Stimulated activated CD4-positive, alpha-beta T cell treated with anti-CD3 and anti-CD28 coated beads, Interleukin-2, amount 100 ng/mL, for 4 hours (primary cell): ENCODE measurements around the gene ZNF652.
A peak's percentile ranks its signal among the peaks of the same experiment; 100 is the strongest.
"Not testable (repeated sequence)": the region's sequence is repeated elsewhere in the genome, so short reads cannot be mapped to it uniquely, and the experiment has no call there.

Experiments used
- DNase-seq: peaks from one replicate; pipeline ENCODE4 v3.0.0-alpha.2; 2020; ENCODE audit warnings: low read depth

Gene ZNF652

DNA sequence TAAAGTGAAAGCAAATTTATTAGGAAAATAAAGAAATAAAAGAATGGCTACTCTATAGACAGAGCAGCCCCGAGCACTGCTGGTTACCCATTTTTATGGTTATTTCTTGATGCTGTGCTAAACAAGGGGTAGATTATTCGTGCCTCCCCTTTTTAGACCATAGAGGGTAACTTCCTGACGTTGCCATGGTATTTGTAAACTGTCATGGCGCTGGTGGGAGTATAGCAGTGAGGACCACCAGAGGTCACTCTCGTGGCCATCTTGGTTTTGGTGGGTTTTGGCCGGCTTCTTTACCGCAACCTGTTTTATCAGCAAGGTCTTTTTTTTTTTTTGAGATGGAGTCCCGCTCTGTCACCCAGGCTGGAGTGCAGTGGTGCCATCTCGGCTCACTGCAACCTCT is 100.5 kb downstream of the ZNF652 start:
- not testable (repeated sequence) for DNase-seq

DNA sequence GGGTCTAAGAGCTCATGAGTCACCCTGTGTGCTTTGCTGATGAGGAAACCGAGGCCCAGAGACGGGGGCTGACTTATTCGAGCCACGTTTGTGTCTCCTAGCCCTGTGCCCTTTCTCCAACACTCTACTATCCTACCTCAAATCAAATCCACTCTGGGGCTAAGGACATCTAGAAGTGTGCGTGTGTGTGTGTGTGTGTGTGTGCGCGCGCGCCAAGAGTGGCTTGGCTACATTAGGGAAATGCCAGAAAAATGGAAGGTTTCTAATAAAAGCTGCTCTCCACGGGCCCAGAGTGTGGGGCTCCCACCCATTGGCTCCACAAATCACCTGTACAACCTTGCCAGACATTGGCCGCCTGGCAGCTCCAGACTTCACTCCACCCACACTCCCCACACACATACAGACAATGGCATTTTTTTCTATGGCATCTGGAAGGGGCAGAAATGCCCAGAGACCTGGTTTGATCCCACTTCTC is 101.2 kb downstream of the ZNF652 start:
- peak; percentile 38 for DNase-seq

DNA sequence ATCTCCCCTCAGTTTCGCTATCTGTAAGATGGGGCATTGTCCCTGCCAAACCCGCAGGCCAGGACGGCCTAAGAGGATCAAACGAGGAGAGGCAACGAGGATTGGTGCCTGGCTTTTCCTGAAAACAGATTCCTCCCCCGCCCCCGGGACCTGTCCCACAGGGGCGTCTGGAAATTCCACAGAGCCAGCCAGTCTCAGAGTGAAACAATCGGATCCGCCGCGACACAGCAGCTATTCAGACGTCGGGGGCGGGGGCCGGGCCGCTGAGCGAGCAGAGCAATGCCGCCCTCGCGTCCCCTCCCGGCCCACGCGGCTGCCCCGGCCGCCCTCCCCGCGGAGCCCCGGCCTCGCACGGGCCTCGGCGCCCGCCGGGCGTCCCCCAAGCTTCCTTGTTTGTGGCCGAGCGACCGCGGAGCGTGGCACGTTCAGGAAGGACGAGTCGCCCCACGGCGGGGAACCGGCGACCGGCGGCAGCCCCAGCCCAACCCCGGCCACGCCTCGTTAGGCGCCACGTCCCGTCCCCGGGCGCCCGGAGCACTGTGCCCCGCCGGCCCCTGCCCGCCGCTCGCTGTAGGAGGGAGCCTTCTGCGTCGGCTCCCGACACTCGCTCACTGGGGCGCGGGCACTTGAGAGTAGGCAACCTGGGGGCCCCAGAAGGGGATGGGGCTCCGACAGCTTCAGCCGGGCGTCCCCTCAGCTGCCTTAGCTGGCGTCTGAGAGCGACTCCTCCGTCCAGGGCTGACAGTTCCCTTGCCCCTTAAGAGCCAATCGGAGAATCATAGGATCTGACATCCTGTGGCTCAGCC is 101.8 kb downstream of the ZNF652 start:
- DNase-seq, result peak; percentile 58

DNA sequence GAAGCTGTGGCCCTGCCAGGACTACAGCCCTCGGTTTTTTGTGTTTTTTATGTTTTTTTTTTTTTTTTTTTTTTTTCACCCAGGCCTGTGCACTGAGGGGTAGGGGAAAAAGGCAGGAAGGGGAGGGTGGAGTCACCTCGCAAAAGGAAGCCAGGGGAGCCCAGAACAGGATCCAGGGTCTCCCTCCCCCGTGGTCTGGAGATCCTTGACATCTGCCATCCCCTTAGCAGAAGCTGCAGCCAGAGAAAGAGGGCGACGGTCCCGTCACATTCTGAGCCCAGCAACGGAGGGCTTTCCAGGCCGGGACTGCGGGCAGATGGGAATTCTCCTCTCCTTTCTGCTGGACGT is 102.4 kb downstream of the ZNF652 start:
- no peak for DNase-seq

DNA sequence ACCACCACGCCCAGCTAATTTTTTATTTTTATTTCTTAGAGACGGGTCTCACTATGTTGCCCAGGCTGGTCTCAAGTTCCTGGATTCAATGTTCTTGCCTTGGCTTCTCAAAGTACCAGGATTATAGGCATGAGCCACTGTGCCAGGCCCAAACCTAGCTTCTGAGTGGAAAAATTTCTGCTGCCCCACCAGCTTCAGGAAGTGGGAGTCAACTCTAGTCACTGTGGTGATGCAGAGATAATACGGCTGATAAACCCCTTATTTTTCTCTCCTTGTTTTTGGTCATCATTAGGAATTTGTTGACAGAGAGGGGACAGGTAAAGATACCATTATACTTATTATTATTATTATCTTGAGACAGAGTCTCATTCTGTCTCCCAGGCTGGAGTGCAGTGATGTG is 103.7 kb downstream of the ZNF652 start:
- DNase-seq, result no peak

DNA sequence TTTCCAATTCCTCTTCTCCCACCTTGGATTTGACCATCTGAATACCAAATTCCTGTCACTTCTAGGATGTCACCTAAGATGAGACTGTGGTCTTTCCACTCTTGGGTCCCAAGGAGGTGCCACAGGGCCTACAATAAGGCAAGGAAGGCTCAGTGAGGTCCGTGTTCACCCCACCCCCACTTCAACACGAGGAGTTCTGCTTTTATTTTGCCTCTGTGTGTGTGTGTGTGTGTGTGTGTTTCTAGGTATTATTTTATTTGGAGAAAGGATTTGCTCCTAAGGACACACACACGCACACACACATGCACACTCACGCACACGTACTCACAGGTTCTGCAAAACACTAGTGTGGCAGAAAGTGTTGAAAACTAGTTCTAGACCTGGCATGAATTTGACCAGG is 106.9 kb downstream of the ZNF652 start:
- DNase-seq, result no peak

DNA sequence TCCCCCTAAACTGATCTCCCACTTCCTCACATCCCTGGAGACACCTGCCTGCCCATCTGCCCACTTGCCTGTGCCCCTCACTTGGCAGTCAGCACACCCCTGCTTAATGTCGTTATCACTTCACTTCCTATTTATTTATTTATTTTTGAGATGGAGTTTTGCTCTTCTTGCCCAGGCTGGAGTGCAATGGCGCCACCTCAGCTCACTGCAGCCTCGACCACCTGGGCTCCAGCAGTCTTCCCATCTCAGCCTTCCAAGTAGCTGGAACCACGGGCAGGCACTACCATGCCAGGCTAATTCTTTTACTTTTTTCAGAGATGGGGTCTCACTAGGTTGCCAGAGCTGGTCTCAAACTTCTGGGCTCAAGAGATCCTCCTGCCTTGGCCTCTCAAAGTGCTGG is 108.0 kb downstream of the ZNF652 start:
- no peak for DNase-seq

DNA sequence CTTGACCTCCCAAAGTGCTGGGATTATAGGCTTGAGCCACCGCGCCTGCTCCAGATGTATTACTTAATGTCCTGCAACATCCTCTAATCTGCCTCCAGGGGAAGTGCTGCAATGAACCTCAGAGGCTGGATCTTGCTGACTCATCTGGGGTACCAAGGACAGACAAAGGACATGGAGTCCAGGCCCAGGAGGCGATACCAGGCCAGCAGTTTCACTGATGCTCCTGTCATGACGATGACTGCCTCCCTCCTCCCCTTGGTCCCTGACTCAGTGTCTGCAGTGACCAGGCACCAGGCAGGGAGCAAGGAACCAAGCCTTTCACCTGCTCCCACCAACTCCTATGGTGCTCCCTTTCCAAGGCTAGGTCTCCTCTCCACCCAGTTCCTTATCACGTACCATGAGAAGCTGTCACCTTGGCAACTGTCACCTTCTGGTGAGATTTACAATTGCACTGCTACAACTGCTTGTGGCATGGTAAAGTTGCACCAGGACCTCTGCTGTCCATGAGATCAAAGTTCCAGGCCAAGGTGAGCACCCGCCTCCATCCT is 109.8 kb downstream of the ZNF652 start:
- no peak for DNase-seq

DNA sequence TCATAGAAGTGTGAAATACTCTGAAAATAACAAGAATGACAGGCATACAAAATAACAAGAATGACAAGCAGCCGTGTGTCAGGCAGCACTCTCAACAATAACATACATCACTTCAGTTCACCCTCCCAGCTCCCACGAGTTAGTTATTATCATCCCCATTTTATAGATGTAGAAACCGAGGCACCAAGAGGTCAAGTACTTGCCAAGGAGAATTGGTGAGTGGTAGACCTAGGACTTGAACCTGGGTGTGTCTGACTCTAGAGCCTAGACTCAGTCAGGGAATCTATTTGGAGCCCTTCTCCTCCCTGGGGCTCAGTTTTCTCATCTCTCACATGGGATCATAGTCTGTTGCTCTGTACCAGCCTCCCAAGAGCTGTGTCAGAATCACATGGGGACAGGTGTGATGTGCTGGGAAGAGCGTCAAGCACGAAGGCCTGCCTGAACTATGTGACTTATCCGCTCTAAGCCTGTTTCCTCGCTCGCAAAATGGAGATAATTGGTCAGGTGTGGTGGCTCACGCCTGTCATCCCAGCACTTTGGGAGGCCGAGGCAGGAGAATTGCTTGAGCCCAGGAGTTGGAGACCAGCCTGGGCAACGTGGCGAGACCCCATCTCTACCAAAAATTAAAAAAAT is 112.0 kb downstream of the ZNF652 start:
- DNase-seq, result no peak

DNA sequence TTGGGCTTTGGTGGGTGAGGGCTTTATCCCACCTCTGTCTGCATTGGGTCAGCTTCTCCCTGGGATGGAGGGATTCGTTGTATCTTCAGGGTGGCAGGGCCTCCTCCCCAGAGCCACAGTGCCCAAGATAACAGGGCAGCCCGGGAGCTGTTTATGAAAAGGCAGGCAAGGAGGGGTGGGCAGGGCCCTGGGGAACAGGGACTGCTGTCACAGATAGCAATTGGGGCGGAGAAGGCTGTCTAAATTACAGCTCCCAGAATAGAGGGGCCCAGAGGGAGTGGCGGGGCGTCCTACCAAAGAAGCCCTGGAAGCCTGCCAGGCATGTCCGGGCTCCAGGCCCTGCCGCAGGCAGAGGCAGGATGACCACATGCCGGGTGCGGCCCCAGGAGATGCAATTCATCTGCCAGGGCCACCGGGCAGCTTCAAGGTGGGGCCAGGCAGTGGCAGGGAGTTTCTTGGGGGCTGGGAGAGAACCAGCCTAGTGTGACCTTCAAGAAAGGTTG is 112.7 kb downstream of the ZNF652 start:
- DNase-seq, result no peak

DNA sequence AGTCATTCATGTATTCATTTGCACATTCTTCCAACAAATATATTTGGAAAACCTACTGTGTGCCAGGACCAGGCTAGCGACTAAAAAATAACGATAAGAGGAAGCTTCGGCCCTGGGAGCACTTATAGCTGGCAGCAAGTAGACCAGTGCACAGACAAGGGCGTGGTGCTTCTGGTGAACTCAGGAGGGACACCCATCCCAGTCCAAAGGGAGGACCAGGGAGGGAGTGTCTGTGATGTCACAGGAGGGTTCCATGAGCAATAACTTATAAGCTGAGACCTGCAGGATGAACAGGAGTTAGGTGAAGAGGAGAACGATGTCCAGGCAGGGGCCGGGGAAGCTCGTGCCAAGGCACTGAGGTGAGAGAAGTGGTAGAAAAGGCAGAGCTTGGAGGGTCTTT is 114.1 kb downstream of the ZNF652 start:
- no peak for DNase-seq

DNA sequence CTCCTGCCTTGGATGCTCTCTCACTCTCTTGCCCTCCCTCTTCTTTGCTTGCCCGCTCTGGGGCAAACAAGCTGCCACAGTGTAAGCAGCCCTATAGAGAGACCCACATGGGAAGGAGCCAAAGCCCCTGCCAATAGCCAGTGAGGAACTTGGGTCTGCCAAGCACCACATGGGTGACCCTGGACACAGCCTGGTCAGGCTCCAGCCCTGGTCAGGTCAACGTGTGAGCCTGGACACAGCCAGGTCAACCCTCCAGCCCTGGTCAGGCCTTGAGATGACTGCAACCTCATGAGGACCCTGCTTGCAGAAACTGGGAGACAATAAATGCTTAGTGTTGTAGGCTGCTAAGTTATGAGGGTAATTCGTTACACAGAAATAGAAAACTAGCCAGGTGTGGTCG is 117.2 kb downstream of the ZNF652 start:
- no peak for DNase-seq
